ENCODE data around the gene LMOD2. TPM values are rescaled to one million over a fixed set of nuclear protein-coding genes. Genes with fewer than 3 reads are reported as not detected.

Gene LMOD2
- total RNA-seq, 1 experiment from 2014 or later: not detected

- in situ Hi-C loops (cut with HindIII; ENCODE audit: low pct_unique_long_range_greater_than_20kb, low sequenced_read_pairs): no loop called here
- ATAC-seq (no peak), DNase-seq (ENCODE audit: low read depth, low spot score) (no peak)
- H3K4me3 ChIP-seq (ENCODE audit: low read depth in 2 of 2, low read length in 2 of 2): no peak overlapping the region
- TF ChIP-seq CTCF (IDR thresholded peaks at IDR 0.05): no peak
- no peak for TF ChIP-seq SIN3A (IDR thresholded peaks at IDR 0.05; ENCODE audit: borderline replicate concordance, insufficient read depth, low read depth, low read length)
- no peak for TF ChIP-seq REST (IDR thresholded peaks at IDR 0.05; ENCODE audit: insufficient read depth in 1 of 2, low read depth in 2 of 2, low read length in 1 of 2)
- no peak for TF ChIP-seq TCF7L2 (IDR thresholded peaks at IDR 0.05; ENCODE audit: low read depth, low read length)
- TF ChIP-seq POLR2AphosphoS5 (IDR thresholded peaks at IDR 0.05; ENCODE audit: low read depth, low read length): no peak
- H3K9me3 ChIP-seq (ENCODE audit: control insufficient read depth, insufficient read depth, low read depth, low read length): no peaks in the 10 kb centered on the region
- POLR2A ChIA-PET: no interaction called here
- BruUV-seq (replicated peaks): no TSS peak
- no peak overlapping the region for H3K27ac ChIP-seq (ENCODE audit: low read length)
- H3K4me1 ChIP-seq (ENCODE audit: control insufficient read depth, insufficient read depth, low read length): peaks cover 4% of the 10 kb centered on the region
- H3K27me3 ChIP-seq (ENCODE audit: control insufficient read depth, insufficient read depth, low read length): no peaks in the 10 kb centered on the region
- H3K36me3 ChIP-seq (ENCODE audit: control insufficient read depth, insufficient read depth, low read length): peaks cover 17% of the 10 kb centered on the region
- CTCF ChIA-PET: no interaction called here
- intact Hi-C loops (cut with micrococcal nuclease; ENCODE audit: unreplicated experiment): no loop called here
These were observed 53.9 kb downstream of the LMOD2 start for GRCh38 chr7:123709525-123709924.

- in situ Hi-C loops (cut with HindIII; ENCODE audit: low pct_unique_long_range_greater_than_20kb, low sequenced_read_pairs): no loop called here
- no peak for DNase-seq (ENCODE audit: low read depth, low spot score)
These were observed 55.0 kb downstream of the LMOD2 start for GRCh38 chr7:123710683-123711082.

More at GRCh38 chr7:123710683-123711082, 55.0 kb downstream of the LMOD2 start:
- H3K36me3 ChIP-seq (ENCODE audit: control insufficient read depth, insufficient read depth, low read length): peaks cover 15% of the 10 kb centered on the region
- H3K27ac ChIP-seq (ENCODE audit: low read length): no peak overlapping the region
- ChIA-PET CTCF (no interaction called here), POLR2A (no interaction called here)
- intact Hi-C loops (cut with micrococcal nuclease; ENCODE audit: unreplicated experiment): no loop called here
- TF ChIP-seq SIN3A (IDR thresholded peaks at IDR 0.05; ENCODE audit: borderline replicate concordance, insufficient read depth, low read depth, low read length) (no peak), REST (IDR thresholded peaks at IDR 0.05; ENCODE audit: insufficient read depth in 1 of 2, low read depth in 2 of 2, low read length in 1 of 2) (no peak), POLR2AphosphoS5 (IDR thresholded peaks at IDR 0.05; ENCODE audit: low read depth, low read length) (no peak)
- no TSS peak for BruUV-seq (replicated peaks)
- H3K9me3 ChIP-seq (ENCODE audit: control insufficient read depth, insufficient read depth, low read depth, low read length): no peaks in the 10 kb centered on the region
- H3K4me3 ChIP-seq (ENCODE audit: low read depth in 2 of 2, low read length in 2 of 2): no peak overlapping the region
- H3K4me1 ChIP-seq (ENCODE audit: control insufficient read depth, insufficient read depth, low read length): peaks cover 8% of the 10 kb centered on the region
- H3K27me3 ChIP-seq (ENCODE audit: control insufficient read depth, insufficient read depth, low read length): no peaks in the 10 kb centered on the region
- no peak for ATAC-seq

Measured in Panc1 (cell line).